CD14-positive monocyte (primary cell): ENCODE data around the gene FREM1. TPM values are rescaled to one million over a fixed set of nuclear protein-coding genes. Genes with fewer than 3 reads are reported as not detected.

Experiments used
- DNase-seq, 3 donors: peaks; one replicate each; pipeline ENCODE4 v3.0.0-alpha.2; 2011 to 2022
- H2AFZ ChIP-seq: 2 replicates; pipeline ENCODE4 v1.6.0; 2012; ENCODE audit warnings: mild to moderate bottlenecking, low read depth, low read length, inconsistent platforms; ENCODE audit not compliant: insufficient read depth, poor library complexity, severe bottlenecking
- H3K27ac ChIP-seq, 2 donors: 1 replicate in 1 of 2; 2 replicates in 1 of 2; pipeline ENCODE4 v1.5.1; 2012 to 2013; ENCODE audit warnings: low read length in 2 of 2, control low read depth in 1 of 2, inconsistent platforms in 1 of 2, low read depth in 1 of 2, mild to moderate bottlenecking in 1 of 2
- H3K27me3 ChIP-seq, 2 donors: one replicate each; pipeline versions ENCODE4 v1.6.0 to v1.6.1; 2011 to 2013; ENCODE audit warnings: low read length in 2 of 2; ENCODE audit not compliant: control insufficient read depth in 2 of 2, insufficient read depth in 2 of 2
- H3K36me3 ChIP-seq, 2 donors: replicated peaks in 1 of 2; 1 replicate in 1 of 2; 2 replicates in 1 of 2; pipeline versions ENCODE4 v1.5.1 to v1.6.1; 2012 to 2013; ENCODE audit warnings: low read length in 2 of 2, control low read depth in 1 of 2, inconsistent platforms in 1 of 2, mild to moderate bottlenecking in 1 of 2; ENCODE audit not compliant: insufficient read depth in 2 of 2, control insufficient read depth in 1 of 2
- H3K4me1 ChIP-seq, 2 donors: 1 replicate in 1 of 2; 2 replicates in 1 of 2; pipeline versions ENCODE4 v1.5.1 to v1.6.1; 2012 to 2013; ENCODE audit warnings: low read length in 2 of 2, control low read depth in 1 of 2, inconsistent platforms in 1 of 2, mild to moderate bottlenecking in 1 of 2, moderate library complexity in 1 of 2; ENCODE audit not compliant: insufficient read depth in 2 of 2, control insufficient read depth in 1 of 2
- H3K4me2 ChIP-seq: replicated peaks from 2 replicates; pipeline ENCODE3; 2012; ENCODE audit warnings: low read length, moderate library complexity, mild to moderate bottlenecking; ENCODE audit not compliant: poor library complexity, severe bottlenecking; ENCODE audit errors: extremely low read depth
- H3K4me3 ChIP-seq, 3 experiments: fragments of 200-600 bp in 1 of 3; sonication (generic) in 1 of 3; replicated peaks in 1 of 3; 1 replicate in 2 of 3; 2 replicates in 1 of 3; pipeline ENCODE4 v1.5.1; 2011 to 2013; ENCODE audit warnings: low read length in 3 of 3, mild to moderate bottlenecking in 3 of 3, control low read depth in 2 of 3, low read depth in 2 of 3, inconsistent platforms in 1 of 3, moderate library complexity in 1 of 3
- H3K79me2 ChIP-seq: 2 replicates; pipeline ENCODE4 v1.6.0; 2012; ENCODE audit warnings: mild to moderate bottlenecking, control low read depth, inconsistent platforms, low read length, moderate library complexity; ENCODE audit not compliant: insufficient read depth
- H3K9ac ChIP-seq: 2 replicates; pipeline ENCODE4 v1.6.0; 2017; ENCODE audit warnings: low read length, mild to moderate bottlenecking; ENCODE audit not compliant: insufficient read depth, poor library complexity, severe bottlenecking
- H3K9me3 ChIP-seq, 2 donors: replicated peaks in 1 of 2; 1 replicate in 1 of 2; 2 replicates in 1 of 2; pipeline versions ENCODE4 v1.5.1 to v1.6.1; 2012 to 2013; ENCODE audit warnings: low read length in 2 of 2, control low read depth in 1 of 2; ENCODE audit not compliant: control insufficient read depth in 1 of 2, insufficient read depth in 1 of 2
- H4K20me1 ChIP-seq: 2 replicates; pipeline ENCODE4 v1.6.0; 2012; ENCODE audit warnings: mild to moderate bottlenecking, low read length, control low read depth, moderate library complexity; ENCODE audit not compliant: insufficient read depth
- H3K27ac Mint-ChIP-seq, 7 donors: one replicate each; pipeline ENCODE4 v1.8.0; 2020; ENCODE audit warnings: mild to moderate bottlenecking in 7 of 7, mixed read lengths in 7 of 7, moderate library complexity in 6 of 7, inconsistent platforms in 2 of 7
- H3K27me3 Mint-ChIP-seq, 3 donors: one replicate each; pipeline ENCODE4 v1.8.0; 2021 to 2022; ENCODE audit warnings: low read depth in 3 of 3, mild to moderate bottlenecking in 3 of 3, mixed read lengths in 3 of 3, moderate library complexity in 3 of 3, inconsistent platforms in 1 of 3
- H3K36me3 Mint-ChIP-seq, 2 donors: one replicate each; pipeline ENCODE4 v1.8.0; 2020; ENCODE audit warnings: mixed read lengths in 2 of 2, inconsistent platforms in 1 of 2, mild to moderate bottlenecking in 1 of 2
- H3K4me1 Mint-ChIP-seq: one replicate; pipeline ENCODE4 v1.8.0; 2020; ENCODE audit warnings: mild to moderate bottlenecking, mixed read lengths
- H3K4me3 Mint-ChIP-seq, 2 donors: one replicate each; pipeline ENCODE4 v1.8.0; 2020; ENCODE audit warnings: mild to moderate bottlenecking in 2 of 2, mixed read lengths in 2 of 2, moderate library complexity in 1 of 2
- H3K9me3 Mint-ChIP-seq, 7 donors: one replicate each; pipeline ENCODE4 v1.8.0; 2020 to 2022; ENCODE audit warnings: mixed read lengths in 7 of 7, mild to moderate bottlenecking in 6 of 7, moderate library complexity in 6 of 7, inconsistent platforms in 2 of 7
- WGBS: methylation state at CpG from one replicate; pipeline ENCODE4 v1.1.5; 2013; ENCODE audit warnings: missing lambda C conversion rate; ENCODE audit not compliant: insufficient coverage; 5-methylcytosine and 5-hydroxymethylcytosine counted together
- intact Hi-C, 2 donors: fragments of 100-400 bp; cut with micrococcal nuclease; formaldehyde crosslinking; loops; one replicate each; pipeline versions ENCODE4 v1.15.0 to v1.15.1; 2023
- polyA plus RNA-seq, 3 donors: library from polyadenylated mRNA; depleted of rRNA in 1 of 3; unstranded in 2 of 3; stranded (reverse) in 1 of 3; fragments of 300-500 nt in 2 of 3; fragments of >200 nt in 1 of 3; fragmentation: Illumina TruSeq in 2 of 3; gene quantifications; 1 replicate in 2 of 3; 2 replicates in 1 of 3; pipeline ENCODE4 v1.2.3, GENCODE V29; 2012 to 2021
- TF ChIP-seq, protein P1 (sequence below): fragments of 200-600 bp; IDR thresholded peaks from one replicate; pipeline ENCODE4 v1.8.0; 2022; ENCODE audit warnings: antibody characterized with exemption, mild to moderate bottlenecking

Gene FREM1
- polyA plus RNA-seq, 3 donors = not detected

GRCh38 chr9:14842269-14842668 is 68.0 kb downstream of the FREM1 start:
- no peaks in the 10 kb centered on the region for H4K20me1 ChIP-seq
- 96% methylated on average over 5 of the region's 10 CpGs for WGBS
- no peaks in the 10 kb centered on the region for H3K36me3 ChIP-seq
- H3K27me3 ChIP-seq = no peaks in the 10 kb centered on the region
- no peaks in the 10 kb centered on the region for H3K79me2 ChIP-seq
- H2AFZ ChIP-seq = no peak overlapping the region
- H3K4me1 Mint-ChIP-seq = no peaks in the 10 kb centered on the region
- no peak overlapping the region for H3K27ac ChIP-seq
- H3K27me3 Mint-ChIP-seq = peaks cover 0 to 3% (median 0%) of the 10 kb centered on the region in 3 donors
- H3K4me3 ChIP-seq = no peak overlapping the region
- H3K9me3 Mint-ChIP-seq = peaks cover 0 to 3% (median 2%) of the 10 kb centered on the region in 7 donors
- H3K9ac ChIP-seq = no peak overlapping the region
- H3K36me3 Mint-ChIP-seq = no peaks in the 10 kb centered on the region
- no peaks in the 10 kb centered on the region for H3K4me1 ChIP-seq
- intact Hi-C loops = no loop called here
- no peaks in the 10 kb centered on the region for H3K9me3 ChIP-seq
- H3K27ac Mint-ChIP-seq = no peak overlapping the region
- TF ChIP-seq, protein P1, sequence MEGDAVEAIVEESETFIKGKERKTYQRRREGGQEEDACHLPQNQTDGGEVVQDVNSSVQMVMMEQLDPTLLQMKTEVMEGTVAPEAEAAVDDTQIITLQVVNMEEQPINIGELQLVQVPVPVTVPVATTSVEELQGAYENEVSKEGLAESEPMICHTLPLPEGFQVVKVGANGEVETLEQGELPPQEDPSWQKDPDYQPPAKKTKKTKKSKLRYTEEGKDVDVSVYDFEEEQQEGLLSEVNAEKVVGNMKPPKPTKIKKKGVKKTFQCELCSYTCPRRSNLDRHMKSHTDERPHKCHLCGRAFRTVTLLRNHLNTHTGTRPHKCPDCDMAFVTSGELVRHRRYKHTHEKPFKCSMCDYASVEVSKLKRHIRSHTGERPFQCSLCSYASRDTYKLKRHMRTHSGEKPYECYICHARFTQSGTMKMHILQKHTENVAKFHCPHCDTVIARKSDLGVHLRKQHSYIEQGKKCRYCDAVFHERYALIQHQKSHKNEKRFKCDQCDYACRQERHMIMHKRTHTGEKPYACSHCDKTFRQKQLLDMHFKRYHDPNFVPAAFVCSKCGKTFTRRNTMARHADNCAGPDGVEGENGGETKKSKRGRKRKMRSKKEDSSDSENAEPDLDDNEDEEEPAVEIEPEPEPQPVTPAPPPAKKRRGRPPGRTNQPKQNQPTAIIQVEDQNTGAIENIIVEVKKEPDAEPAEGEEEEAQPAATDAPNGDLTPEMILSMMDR = no peak
- no peak for DNase-seq
- no peak overlapping the region for H3K4me2 ChIP-seq
- no peak overlapping the region for H3K4me3 Mint-ChIP-seq

GRCh38 chr9:14838701-14839100 is 71.5 kb downstream of the FREM1 start:
- no peaks in the 10 kb centered on the region for H3K9me3 ChIP-seq

More at GRCh38 chr9:14838701-14839100, 71.5 kb downstream of the FREM1 start:
- Histone ChIP-seq H4K20me1 (no peaks in the 10 kb centered on the region), H3K27ac (no peak overlapping the region), H3K9ac (no peak overlapping the region), H3K4me1 (no peaks in the 10 kb centered on the region), H3K4me2 (no peak overlapping the region), H3K79me2 (no peaks in the 10 kb centered on the region), H3K36me3 (no peaks in the 10 kb centered on the region), H3K27me3 (no peaks in the 10 kb centered on the region), H3K4me3 (no peak overlapping the region), H2AFZ (no peak overlapping the region)
- WGBS = no CpG with 5 or more reads among the region's 3 CpGs
- no peak for DNase-seq
- no peaks in the 10 kb centered on the region for H3K27me3 Mint-ChIP-seq
- H3K36me3 Mint-ChIP-seq = no peaks in the 10 kb centered on the region
- no peak overlapping the region for H3K4me3 Mint-ChIP-seq
- H3K9me3 Mint-ChIP-seq = peaks cover 2 to 7% (median 3%) of the 10 kb centered on the region in 7 donors
- TF ChIP-seq, protein P1 = no peak
- no peaks in the 10 kb centered on the region for H3K4me1 Mint-ChIP-seq
- intact Hi-C loops = no loop called here
- H3K27ac Mint-ChIP-seq = no peak overlapping the region
